ENCODE results near the gene DOCK1.

DOCK1 gene

DNA sequence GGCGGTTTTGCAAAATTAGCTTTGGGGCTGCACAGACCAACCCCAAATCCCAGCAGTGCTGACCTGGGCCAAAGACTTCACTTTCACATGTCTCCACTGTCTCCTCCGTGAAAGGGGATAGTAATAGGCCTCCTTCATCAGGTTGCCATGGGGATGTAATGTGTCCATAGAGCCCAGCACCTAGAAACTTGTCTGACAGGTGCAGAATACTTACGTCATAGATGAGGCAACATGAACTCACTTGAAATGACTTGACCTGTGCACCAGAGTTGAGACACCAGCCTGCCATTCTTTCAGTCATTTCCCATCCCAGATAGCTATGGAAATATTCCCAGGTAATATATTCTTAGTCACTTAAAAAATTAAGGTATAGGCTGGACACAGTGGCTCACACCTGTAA is 196.9 kb downstream of the DOCK1 start:
- Histone ChIP-seq H3K4me3 (ENCODE audit: low read length) (no peak overlapping the region), H3K36me3 (ENCODE audit: control insufficient read depth, low read depth, low read length) (no peaks in the 10 kb centered on the region), H3K4me1 (ENCODE audit: control insufficient read depth, low read depth, low read length) (no peaks in the 10 kb centered on the region), H3K27me3 (ENCODE audit: control insufficient read depth, insufficient read depth, low read length) (no peaks in the 10 kb centered on the region), H3K9ac (ENCODE audit: low read length) (no peak overlapping the region), H3K9me3 (ENCODE audit: control insufficient read depth, low read depth, low read length) (no peaks in the 10 kb centered on the region), H3K27ac (ENCODE audit: low read length) (no peak overlapping the region)

DNA sequence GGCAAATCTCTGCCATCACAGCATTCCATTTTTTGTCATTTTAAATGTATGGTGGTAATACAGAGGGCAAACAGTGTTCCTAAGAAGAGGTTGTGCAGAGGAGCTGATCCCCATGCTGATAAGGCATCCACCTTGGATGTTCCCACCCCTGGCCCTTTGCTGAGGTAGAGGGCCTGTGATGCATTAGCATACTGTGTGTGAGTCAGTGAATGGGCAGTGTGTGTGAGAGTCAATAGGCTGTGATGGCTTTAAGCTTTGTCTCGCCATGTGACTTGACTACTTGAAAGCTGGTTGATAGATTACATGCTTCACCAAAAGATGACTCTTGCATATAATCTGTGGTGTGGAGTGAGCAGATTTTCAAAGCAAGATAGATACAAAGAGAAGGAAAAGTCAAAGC is 209.9 kb downstream of the DOCK1 start:
- H3K4me3 ChIP-seq (ENCODE audit: low read length) = no peak overlapping the region
- H3K9me3 ChIP-seq (ENCODE audit: control insufficient read depth, low read depth, low read length) = no peaks in the 10 kb centered on the region
- no peaks in the 10 kb centered on the region for H3K4me1 ChIP-seq (ENCODE audit: control insufficient read depth, low read depth, low read length)

DNA sequence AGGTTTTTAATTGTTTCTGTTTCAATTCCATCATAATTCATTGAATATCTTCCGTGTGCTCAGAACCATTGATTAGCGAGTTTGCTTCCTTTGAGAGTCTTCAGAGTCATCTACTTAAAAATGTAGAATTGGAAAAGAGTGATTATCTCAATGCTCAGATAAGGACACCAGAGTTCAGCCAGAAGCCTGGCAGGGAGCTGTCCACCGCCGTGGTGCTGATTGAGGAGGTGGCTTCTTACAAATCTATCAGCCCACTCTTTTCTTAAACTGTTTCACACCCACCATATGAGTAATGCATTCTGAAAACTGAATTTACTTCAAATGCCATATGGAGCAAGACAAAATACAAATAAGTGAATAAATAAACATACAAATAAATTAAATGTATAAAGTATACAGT is 211.9 kb downstream of the DOCK1 start:
- Histone ChIP-seq H3K9ac (ENCODE audit: low read length) (no peak overlapping the region), H3K27me3 (ENCODE audit: control insufficient read depth, insufficient read depth, low read length) (no peaks in the 10 kb centered on the region), H3K9me3 (ENCODE audit: control insufficient read depth, low read depth, low read length) (no peaks in the 10 kb centered on the region), H3K4me3 (ENCODE audit: low read length) (no peak overlapping the region), H3K36me3 (ENCODE audit: control insufficient read depth, low read depth, low read length) (no peaks in the 10 kb centered on the region), H3K4me1 (ENCODE audit: control insufficient read depth, low read depth, low read length) (no peaks in the 10 kb centered on the region), H3K27ac (ENCODE audit: low read length) (no peak overlapping the region)

More for the DNA sequence above, 209.9 kb downstream of the DOCK1 start:
- Histone ChIP-seq H3K27ac (ENCODE audit: low read length) (no peak overlapping the region), H3K36me3 (ENCODE audit: control insufficient read depth, low read depth, low read length) (peaks cover 13% of the 10 kb centered on the region), H3K27me3 (ENCODE audit: control insufficient read depth, insufficient read depth, low read length) (no peaks in the 10 kb centered on the region), H3K9ac (ENCODE audit: low read length) (no peak overlapping the region)

DNA sequence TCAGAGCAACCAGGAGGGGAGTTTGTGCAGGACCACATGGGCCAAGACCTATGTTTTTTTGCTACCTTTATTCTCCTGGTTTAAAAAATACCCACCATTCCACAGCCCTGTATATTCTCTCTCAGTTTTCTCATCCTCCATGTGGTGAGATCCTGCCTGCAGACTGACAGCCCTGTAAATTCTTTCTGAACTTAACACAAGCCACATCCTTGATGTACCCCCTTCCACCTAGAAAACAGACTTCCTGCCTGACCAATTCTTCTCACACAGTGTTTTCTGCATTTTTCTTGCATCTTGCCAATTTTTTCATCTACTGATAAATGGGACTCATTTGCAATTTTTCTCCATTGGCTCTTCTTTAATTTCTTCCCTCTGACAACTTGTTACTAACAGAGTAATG is 212.8 kb downstream of the DOCK1 start:
- H3K9me3 ChIP-seq (ENCODE audit: control insufficient read depth, low read depth, low read length) = no peaks in the 10 kb centered on the region
- no peaks in the 10 kb centered on the region for H3K27me3 ChIP-seq (ENCODE audit: control insufficient read depth, insufficient read depth, low read length)
- no peak overlapping the region for H3K4me3 ChIP-seq (ENCODE audit: low read length)
- no peak overlapping the region for H3K27ac ChIP-seq (ENCODE audit: low read length)
- H3K9ac ChIP-seq (ENCODE audit: low read length) = no peak overlapping the region
- H3K36me3 ChIP-seq (ENCODE audit: control insufficient read depth, low read depth, low read length) = no peaks in the 10 kb centered on the region
- H3K4me1 ChIP-seq (ENCODE audit: control insufficient read depth, low read depth, low read length) = no peaks in the 10 kb centered on the region

DNA sequence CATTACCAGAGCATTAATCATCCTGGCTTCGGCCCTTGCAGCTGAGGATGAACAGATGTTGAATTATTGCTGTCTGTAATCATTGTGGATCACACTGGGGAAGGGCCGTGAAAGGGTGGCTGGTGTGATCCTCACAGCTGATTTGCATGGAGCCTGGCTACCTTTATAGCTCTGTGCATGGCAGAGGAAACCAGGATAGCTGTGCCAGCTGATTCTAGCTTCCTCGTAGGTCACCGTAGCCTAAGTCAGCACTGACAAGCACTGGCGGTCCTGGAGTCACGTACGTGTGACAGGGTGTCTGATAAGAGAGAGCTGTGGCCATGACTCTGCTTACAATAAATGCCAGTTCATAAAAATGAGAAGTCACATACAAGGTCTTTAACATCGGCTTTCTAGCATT is 214.7 kb downstream of the DOCK1 start:
- H3K27ac ChIP-seq (ENCODE audit: low read length) = no peak overlapping the region
- H3K9me3 ChIP-seq (ENCODE audit: control insufficient read depth, low read depth, low read length) = no peaks in the 10 kb centered on the region
- H3K4me3 ChIP-seq (ENCODE audit: low read length) = no peak overlapping the region
- H3K36me3 ChIP-seq (ENCODE audit: control insufficient read depth, low read depth, low read length) = no peaks in the 10 kb centered on the region
- H3K27me3 ChIP-seq (ENCODE audit: control insufficient read depth, insufficient read depth, low read length) = no peaks in the 10 kb centered on the region
- H3K4me1 ChIP-seq (ENCODE audit: control insufficient read depth, low read depth, low read length) = no peaks in the 10 kb centered on the region
- no peak overlapping the region for H3K9ac ChIP-seq (ENCODE audit: low read length)

DNA sequence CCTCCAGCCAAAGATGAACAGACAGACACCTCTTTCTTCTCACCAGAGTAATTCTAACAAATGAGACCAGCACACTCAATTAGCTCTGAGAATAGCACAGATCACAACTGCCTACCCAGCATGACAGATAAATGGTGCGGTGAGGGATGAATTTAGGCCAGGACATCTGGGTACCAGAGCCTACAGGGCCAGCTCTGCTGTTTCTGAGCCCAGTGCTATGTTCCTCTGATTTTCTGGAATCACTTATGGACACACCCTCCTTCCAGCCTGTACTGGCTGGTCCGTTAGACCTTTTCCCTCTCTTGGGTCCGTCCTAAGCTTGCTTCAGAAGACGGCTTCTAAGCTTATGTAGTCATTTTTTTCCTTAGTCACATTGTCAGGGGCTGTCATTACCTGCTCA is 217.6 kb downstream of the DOCK1 start:
- no peak overlapping the region for H3K9ac ChIP-seq (ENCODE audit: low read length)
- H3K9me3 ChIP-seq (ENCODE audit: control insufficient read depth, low read depth, low read length) = no peaks in the 10 kb centered on the region
- no peaks in the 10 kb centered on the region for H3K27me3 ChIP-seq (ENCODE audit: control insufficient read depth, insufficient read depth, low read length)
- H3K4me1 ChIP-seq (ENCODE audit: control insufficient read depth, low read depth, low read length) = no peaks in the 10 kb centered on the region
- H3K4me3 ChIP-seq (ENCODE audit: low read length) = no peak overlapping the region
- no peak overlapping the region for H3K27ac ChIP-seq (ENCODE audit: low read length)
- H3K36me3 ChIP-seq (ENCODE audit: control insufficient read depth, low read depth, low read length) = peaks cover 3% of the 10 kb centered on the region

DNA sequence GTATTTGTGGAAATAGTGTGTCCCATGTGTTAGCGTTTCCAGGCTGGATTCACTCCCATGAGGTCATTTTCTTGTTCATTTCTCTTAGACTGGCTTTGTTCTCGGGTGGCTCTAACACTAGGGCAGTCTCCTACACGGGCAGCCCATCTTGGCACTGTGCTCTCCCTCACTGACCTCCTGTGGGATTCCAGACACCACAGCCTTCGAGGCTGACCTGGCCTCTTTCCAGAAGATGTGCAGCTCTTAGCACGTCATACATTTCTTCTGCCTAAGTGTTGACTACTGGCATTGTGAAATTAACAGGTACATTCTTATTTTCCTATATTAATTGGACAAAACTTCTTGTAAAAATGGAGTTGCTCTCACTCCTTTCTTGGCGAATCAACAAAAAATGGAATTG is 218.4 kb downstream of the DOCK1 start:
- H3K4me1 ChIP-seq (ENCODE audit: control insufficient read depth, low read depth, low read length) = no peaks in the 10 kb centered on the region
- H3K27me3 ChIP-seq (ENCODE audit: control insufficient read depth, insufficient read depth, low read length) = no peaks in the 10 kb centered on the region
- H3K4me3 ChIP-seq (ENCODE audit: low read length) = no peak overlapping the region
- H3K36me3 ChIP-seq (ENCODE audit: control insufficient read depth, low read depth, low read length) = peaks cover 3% of the 10 kb centered on the region
- no peak overlapping the region for H3K27ac ChIP-seq (ENCODE audit: low read length)
- no peaks in the 10 kb centered on the region for H3K9me3 ChIP-seq (ENCODE audit: control insufficient read depth, low read depth, low read length)
- H3K9ac ChIP-seq (ENCODE audit: low read length) = no peak overlapping the region

DNA sequence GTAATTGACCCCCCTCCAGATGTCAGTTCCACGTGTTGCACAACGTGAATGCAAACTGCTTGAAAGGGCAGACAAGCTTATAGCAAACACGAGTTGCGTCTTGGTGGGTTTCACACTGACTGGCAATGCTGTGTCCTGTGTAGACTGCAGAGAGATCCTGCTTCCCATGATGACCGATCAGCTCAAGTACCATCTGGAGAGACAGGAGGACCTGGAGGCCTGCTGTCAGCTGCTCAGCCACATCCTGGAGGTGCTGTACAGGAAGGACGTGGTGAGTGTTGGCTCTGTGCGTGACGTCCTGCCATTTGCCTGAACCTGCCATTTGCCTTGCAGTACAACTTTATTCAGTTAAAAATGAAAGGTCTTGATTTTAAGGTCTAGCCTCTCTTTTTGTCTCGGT is 220.1 kb downstream of the DOCK1 start:
- Histone ChIP-seq H3K4me1 (ENCODE audit: control insufficient read depth, low read depth, low read length) (no peaks in the 10 kb centered on the region), H3K9ac (ENCODE audit: low read length) (no peak overlapping the region), H3K36me3 (ENCODE audit: control insufficient read depth, low read depth, low read length) (peaks cover 9% of the 10 kb centered on the region), H3K9me3 (ENCODE audit: control insufficient read depth, low read depth, low read length) (no peaks in the 10 kb centered on the region), H3K27me3 (ENCODE audit: control insufficient read depth, insufficient read depth, low read length) (no peaks in the 10 kb centered on the region), H3K4me3 (ENCODE audit: low read length) (no peak overlapping the region), H3K27ac (ENCODE audit: low read length) (no peak overlapping the region)

DNA sequence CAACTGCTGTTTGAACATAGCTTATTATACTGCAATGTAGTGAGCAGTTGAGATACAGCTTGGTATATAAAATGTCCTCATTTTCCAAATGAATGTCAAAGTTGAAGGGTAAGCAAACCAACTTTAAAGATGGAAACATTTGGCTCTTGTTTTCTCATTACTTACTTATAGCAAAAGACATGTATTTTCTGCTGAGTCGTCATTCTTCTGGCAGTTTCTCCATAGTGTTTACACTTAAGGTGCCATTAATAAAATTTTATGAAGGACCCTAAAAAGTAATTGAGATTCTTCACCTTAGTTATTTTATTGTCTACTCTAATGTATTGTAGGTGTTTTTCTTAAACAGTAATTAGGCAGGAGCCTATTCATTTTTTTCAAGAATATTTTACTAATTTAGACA is 222.6 kb downstream of the DOCK1 start:
- Histone ChIP-seq H3K27me3 (ENCODE audit: control insufficient read depth, insufficient read depth, low read length) (no peaks in the 10 kb centered on the region), H3K9ac (ENCODE audit: low read length) (no peak overlapping the region), H3K4me1 (ENCODE audit: control insufficient read depth, low read depth, low read length) (no peaks in the 10 kb centered on the region), H3K36me3 (ENCODE audit: control insufficient read depth, low read depth, low read length) (peaks cover 12% of the 10 kb centered on the region), H3K9me3 (ENCODE audit: control insufficient read depth, low read depth, low read length) (no peaks in the 10 kb centered on the region), H3K27ac (ENCODE audit: low read length) (no peak overlapping the region), H3K4me3 (ENCODE audit: low read length) (no peak overlapping the region)

DNA sequence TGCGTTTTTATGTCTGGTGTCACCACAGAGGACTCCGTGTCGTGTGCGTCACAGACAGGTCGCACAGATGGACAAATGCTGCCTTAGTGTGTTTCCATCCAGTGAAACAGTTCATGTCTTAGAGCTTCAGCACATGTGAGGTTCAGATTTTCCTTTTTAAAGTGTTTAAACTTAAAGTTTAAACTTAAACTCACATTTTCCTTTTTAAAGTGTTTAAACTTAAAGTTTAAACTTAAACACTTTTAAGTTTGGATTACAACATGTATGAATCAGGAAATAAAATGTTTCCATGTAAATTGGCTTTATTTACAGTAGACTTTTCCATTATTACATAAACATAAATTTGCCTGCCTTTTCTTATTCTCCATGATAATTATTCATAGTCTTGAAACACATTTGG is 223.9 kb downstream of the DOCK1 start:
- Histone ChIP-seq H3K4me1 (ENCODE audit: control insufficient read depth, low read depth, low read length) (no peaks in the 10 kb centered on the region), H3K27ac (ENCODE audit: low read length) (no peak overlapping the region), H3K4me3 (ENCODE audit: low read length) (no peak overlapping the region), H3K36me3 (ENCODE audit: control insufficient read depth, low read depth, low read length) (peaks cover 12% of the 10 kb centered on the region), H3K9ac (ENCODE audit: low read length) (no peak overlapping the region), H3K9me3 (ENCODE audit: control insufficient read depth, low read depth, low read length) (no peaks in the 10 kb centered on the region), H3K27me3 (ENCODE audit: control insufficient read depth, insufficient read depth, low read length) (no peaks in the 10 kb centered on the region)

DNA sequence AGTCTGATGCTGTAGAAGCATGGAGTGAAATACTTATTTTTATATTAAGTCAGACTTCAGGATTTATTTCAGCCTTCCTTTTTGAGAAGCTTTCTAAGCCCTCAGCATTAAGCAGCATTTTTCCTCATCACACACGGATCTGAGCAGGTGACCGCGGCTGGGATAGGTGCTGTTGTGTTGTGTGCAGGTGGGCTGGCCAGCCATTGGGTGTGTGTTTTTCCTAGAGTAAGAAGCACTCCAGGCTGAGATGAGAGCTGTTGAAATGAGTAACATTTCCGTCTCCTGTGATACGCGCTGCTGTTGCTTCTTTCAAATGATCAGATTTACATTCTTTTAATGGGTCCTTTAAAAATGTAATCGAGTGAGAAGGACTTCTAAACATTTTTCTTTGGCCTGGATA is 227.2 kb downstream of the DOCK1 start:
- no peak overlapping the region for H3K27ac ChIP-seq (ENCODE audit: low read length)
- peaks cover 9% of the 10 kb centered on the region for H3K36me3 ChIP-seq (ENCODE audit: control insufficient read depth, low read depth, low read length)
- no peaks in the 10 kb centered on the region for H3K4me1 ChIP-seq (ENCODE audit: control insufficient read depth, low read depth, low read length)

DNA sequence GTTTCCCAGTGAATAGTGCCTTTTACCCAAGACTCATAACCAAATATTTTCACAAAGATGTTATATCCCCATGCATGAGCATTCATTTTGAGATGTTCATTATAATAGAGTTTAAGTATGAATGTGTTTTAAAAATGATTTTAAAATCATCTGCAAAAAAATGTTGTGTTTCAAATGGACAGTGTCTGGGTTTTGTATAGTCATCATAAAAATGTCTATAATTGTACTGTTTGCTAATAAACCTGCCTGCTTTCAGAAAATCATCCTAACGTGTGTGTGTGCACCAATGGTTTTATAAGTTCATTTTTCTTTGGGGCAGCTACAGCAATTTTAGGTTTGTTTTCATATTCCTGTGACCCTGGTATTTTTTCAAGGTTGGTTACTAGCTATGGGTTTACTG is 228.0 kb downstream of the DOCK1 start:
- Histone ChIP-seq H3K4me3 (ENCODE audit: low read length) (no peak overlapping the region), H3K27ac (ENCODE audit: low read length) (no peak overlapping the region), H3K4me1 (ENCODE audit: control insufficient read depth, low read depth, low read length) (no peaks in the 10 kb centered on the region), H3K36me3 (ENCODE audit: control insufficient read depth, low read depth, low read length) (peaks cover 9% of the 10 kb centered on the region), H3K27me3 (ENCODE audit: control insufficient read depth, insufficient read depth, low read length) (no peaks in the 10 kb centered on the region), H3K9me3 (ENCODE audit: control insufficient read depth, low read depth, low read length) (no peaks in the 10 kb centered on the region), H3K9ac (ENCODE audit: low read length) (no peak overlapping the region)

More for the DNA sequence above, 227.2 kb downstream of the DOCK1 start:
- Histone ChIP-seq H3K9me3 (ENCODE audit: control insufficient read depth, low read depth, low read length) (no peaks in the 10 kb centered on the region), H3K9ac (ENCODE audit: low read length) (no peak overlapping the region), H3K27me3 (ENCODE audit: control insufficient read depth, insufficient read depth, low read length) (no peaks in the 10 kb centered on the region), H3K4me3 (ENCODE audit: low read length) (no peak overlapping the region)
